SK-N-SH (cell line): Measurements from ENCODE around the gene EN2. TPM values are rescaled to one million over a fixed set of nuclear protein-coding genes. Genes with fewer than 3 reads are reported as not detected.

Experiments used
- CTCF ChIA-PET: fragments of 300-600, 350-600 bp; formaldehyde crosslinking; extraction: SDS; loops from one replicate; lab custom pipeline; 2021; lab: Yijun Ruan, JAX
- POLR2A ChIA-PET: fragments of 350-600 bp; sonication (Branson Sonifier 250); formaldehyde crosslinking; extraction: SDS; loops from one replicate; lab custom pipeline; 2020; ENCODE audit warnings: antibody characterized with exemption, inconsistent platforms; lab: Yijun Ruan, JAX
- DNase-seq: peaks from one replicate; pipeline ENCODE4 v3.0.0; 2012
- H2AFZ ChIP-seq: fragments of 200-600 bp; sonication (generic); 2 replicates; pipeline ENCODE4 v1.8.1; 2016; ENCODE audit warnings: antibody characterized with exemption, mild to moderate bottlenecking, low read depth
- H3F3A ChIP-seq: fragments of 200-600 bp; sonication (generic); replicated peaks from 2 replicates; pipeline ENCODE3; 2016; ENCODE audit warnings: antibody characterized with exemption, mild to moderate bottlenecking; ENCODE audit not compliant: insufficient read depth
- H3K27ac ChIP-seq, 2 experiments: fragments of 200-500 bp in 1 of 2; fragments of 200-600 bp in 1 of 2; sonication (Bioruptor generic) in 1 of 2; sonication (generic), shearing (Covaris generic) in 1 of 2; 2 replicates each; pipeline versions ENCODE4 v1.5.1 to v1.6.1; 2014 to 2016; ENCODE audit warnings: low read depth in 2 of 2, inconsistent platforms in 1 of 2, low read length in 1 of 2, mild to moderate bottlenecking in 1 of 2, mixed read lengths in 1 of 2
- H3K27me3 ChIP-seq: fragments of 200-600 bp; sonication (generic), shearing (Covaris generic); 2 replicates; pipeline ENCODE4 v1.6.1; 2016; ENCODE audit warnings: mixed run types; ENCODE audit not compliant: insufficient read depth
- H3K36me3 ChIP-seq, 2 experiments: fragments of 200-500 bp in 1 of 2; fragments of 200-600 bp in 1 of 2; sonication (Bioruptor generic) in 1 of 2; sonication (generic) in 1 of 2; replicated peaks in 1 of 2; 2 replicates each; pipeline versions ENCODE3 to v1.5.1; 2014 to 2016; ENCODE audit warnings: low read length in 1 of 2, mild to moderate bottlenecking in 1 of 2; ENCODE audit not compliant: insufficient read depth in 2 of 2, control insufficient read depth in 1 of 2
- H3K4me1 ChIP-seq, 2 experiments: fragments of 200-500 bp in 1 of 2; fragments of 200-600 bp in 1 of 2; sonication (Bioruptor generic) in 1 of 2; sonication (generic), shearing (Covaris generic) in 1 of 2; 2 replicates each; pipeline versions ENCODE4 v1.5.1 to v1.6.1; 2014 to 2016; ENCODE audit warnings: low read depth in 1 of 2, low read length in 1 of 2, mixed run types in 1 of 2; ENCODE audit not compliant: insufficient read depth in 2 of 2, control insufficient read depth in 1 of 2
- H3K4me2 ChIP-seq: fragments of 200-600 bp; sonication (generic), shearing (Covaris generic); 2 replicates; pipeline ENCODE4 v1.6.1; 2017; ENCODE audit warnings: mixed run types
- H3K4me3 ChIP-seq, 2 experiments: fragments of 200-500 bp in 1 of 2; fragments of 200-600 bp in 1 of 2; sonication (Bioruptor generic) in 1 of 2; sonication (generic), shearing (Covaris generic) in 1 of 2; 2 replicates each; pipeline versions ENCODE4 v1.5.1 to v1.8.1; 2014 to 2016; ENCODE audit warnings: low read depth in 2 of 2, inconsistent platforms in 1 of 2, low read length in 1 of 2, mild to moderate bottlenecking in 1 of 2, mixed read lengths in 1 of 2, moderate library complexity in 1 of 2
- H3K79me2 ChIP-seq: fragments of 200-600 bp; sonication (generic); 2 replicates; pipeline ENCODE4 v1.8.1; 2017; ENCODE audit warnings: mild to moderate bottlenecking; ENCODE audit not compliant: insufficient read depth
- H3K9ac ChIP-seq: fragments of 200-600 bp; sonication (generic); 2 replicates; pipeline ENCODE4 v1.6.1; 2017; ENCODE audit warnings: mixed run types
- H3K9me2 ChIP-seq: fragments of 200-600 bp; sonication (generic); 2 replicates; pipeline ENCODE4 v1.6.1; 2017; ENCODE audit warnings: mixed run types
- H3K9me3 ChIP-seq: fragments of 200-600 bp; sonication (generic); 2 replicates; pipeline ENCODE4 v1.6.1; 2017; ENCODE audit warnings: mixed run types, mild to moderate bottlenecking, moderate library complexity
- H4K20me1 ChIP-seq: fragments of 200-600 bp; sonication (generic); 2 replicates; pipeline ENCODE4 v1.6.1; 2017; ENCODE audit warnings: mild to moderate bottlenecking, mixed run types; ENCODE audit not compliant: insufficient read depth
- CHD2 ChIP-seq: fragments of 150-350 bp; IDR thresholded peaks from 2 replicates; pipeline ENCODE4 v1.6.1; 2018; ENCODE audit warnings: low read length; ENCODE audit not compliant: partially characterized antibody
- ELF1 ChIP-seq: IDR thresholded peaks from 2 replicates; pipeline ENCODE4 v1.4.0; 2012
- EP300 ChIP-seq, 2 experiments: IDR thresholded peaks; 2 replicates each; pipeline versions ENCODE4 v1.4.0 to v1.6.1; 2012; ENCODE audit warnings: borderline replicate concordance in 1 of 2, low read depth in 1 of 2, low read length in 1 of 2
- EZH2phosphoT487 ChIP-seq: fragments of 200-600 bp; sonication (generic); IDR thresholded peaks from 2 replicates; pipeline ENCODE4 v1.6.1; 2017; ENCODE audit warnings: low read depth, mixed run types, mild to moderate bottlenecking, antibody characterized with exemption, moderate library complexity, borderline replicate concordance
- FOXJ3 ChIP-seq: sonication (generic); formaldehyde crosslinking; IDR thresholded peaks from 2 replicates; pipeline ENCODE4 v1.5.1; 2020; ENCODE audit warnings: mild to moderate bottlenecking, missing genetic modification reagents
- FOXM1 ChIP-seq: IDR thresholded peaks from 2 replicates; pipeline ENCODE4 v1.4.0; 2012; ENCODE audit warnings: low read depth, mild to moderate bottlenecking
- MEF2A ChIP-seq: IDR thresholded peaks from 2 replicates; pipeline ENCODE4 v1.4.0; 2012; ENCODE audit warnings: low read depth, borderline replicate concordance
- NFIC ChIP-seq: IDR thresholded peaks from 2 replicates; pipeline ENCODE4 v1.4.0; 2012; ENCODE audit warnings: borderline replicate concordance
- POLR2AphosphoS5 ChIP-seq: IDR thresholded peaks from 2 replicates; pipeline ENCODE4 v1.6.1; 2012; ENCODE audit warnings: low read depth, low read length
- RXRA ChIP-seq: IDR thresholded peaks from 2 replicates; pipeline ENCODE4 v1.4.0; 2012; ENCODE audit warnings: low read depth, mild to moderate bottlenecking, borderline replicate concordance
- TAF1 ChIP-seq: IDR thresholded peaks from 2 replicates; pipeline ENCODE4 v1.6.1; 2012; ENCODE audit warnings: low read depth, mild to moderate bottlenecking, low read length, moderate library complexity, borderline replicate concordance
- TCF12 ChIP-seq: IDR thresholded peaks from 2 replicates; pipeline ENCODE4 v1.4.0; 2012
- TEAD4 ChIP-seq: IDR thresholded peaks from 2 replicates; pipeline ENCODE4 v1.4.0; 2012; ENCODE audit warnings: mild to moderate bottlenecking, borderline replicate concordance; ENCODE audit not compliant: insufficient read depth
- WGBS: methylation state at CpG from one replicate; pipeline ENCODE4 v1.1.6; 2017; ENCODE audit warnings: low lambda C conversion rate; 5-methylcytosine and 5-hydroxymethylcytosine counted together
- polyA plus RNA-seq, 3 experiments: library from polyadenylated mRNA; depleted of rRNA; stranded (reverse); fragments of >200 nt; gene quantifications; 2 replicates each; pipeline ENCODE4 v1.2.3, GENCODE V29; 2012
- TF ChIP-seq, protein P1 (sequence below): fragments of 200-600 bp; sonication (generic); IDR thresholded peaks from 2 replicates; pipeline ENCODE4 v1.6.1; 2017; ENCODE audit warnings: antibody characterized with exemption, mild to moderate bottlenecking, moderate library complexity
- TF ChIP-seq, protein P2 (sequence below): IDR thresholded peaks from 2 replicates; pipeline ENCODE4; 2012
- TF ChIP-seq, protein P3 (sequence below): fragments of 150-350 bp; IDR thresholded peaks from 2 replicates; pipeline ENCODE4 v1.6.1; 2016; ENCODE audit warnings: mild to moderate bottlenecking, low read depth, low read length
- TF ChIP-seq, protein P4 (sequence below): IDR thresholded peaks from 2 replicates; pipeline ENCODE4 v1.4.0; 2012; ENCODE audit warnings: low read depth
- TF ChIP-seq, protein P5 (sequence below): IDR thresholded peaks from 2 replicates; pipeline ENCODE4 v1.4.0; 2012; ENCODE audit warnings: low read depth, borderline replicate concordance
- TF ChIP-seq, protein P6 (sequence below): IDR thresholded peaks from 2 replicates; pipeline ENCODE4 v1.4.0; 2012; ENCODE audit warnings: low read depth, borderline replicate concordance

Gene EN2
- polyA plus RNA-seq, 1 of the 3 experiments (the other 2 are of a cell fraction) = 0.02 TPM

DNA sequence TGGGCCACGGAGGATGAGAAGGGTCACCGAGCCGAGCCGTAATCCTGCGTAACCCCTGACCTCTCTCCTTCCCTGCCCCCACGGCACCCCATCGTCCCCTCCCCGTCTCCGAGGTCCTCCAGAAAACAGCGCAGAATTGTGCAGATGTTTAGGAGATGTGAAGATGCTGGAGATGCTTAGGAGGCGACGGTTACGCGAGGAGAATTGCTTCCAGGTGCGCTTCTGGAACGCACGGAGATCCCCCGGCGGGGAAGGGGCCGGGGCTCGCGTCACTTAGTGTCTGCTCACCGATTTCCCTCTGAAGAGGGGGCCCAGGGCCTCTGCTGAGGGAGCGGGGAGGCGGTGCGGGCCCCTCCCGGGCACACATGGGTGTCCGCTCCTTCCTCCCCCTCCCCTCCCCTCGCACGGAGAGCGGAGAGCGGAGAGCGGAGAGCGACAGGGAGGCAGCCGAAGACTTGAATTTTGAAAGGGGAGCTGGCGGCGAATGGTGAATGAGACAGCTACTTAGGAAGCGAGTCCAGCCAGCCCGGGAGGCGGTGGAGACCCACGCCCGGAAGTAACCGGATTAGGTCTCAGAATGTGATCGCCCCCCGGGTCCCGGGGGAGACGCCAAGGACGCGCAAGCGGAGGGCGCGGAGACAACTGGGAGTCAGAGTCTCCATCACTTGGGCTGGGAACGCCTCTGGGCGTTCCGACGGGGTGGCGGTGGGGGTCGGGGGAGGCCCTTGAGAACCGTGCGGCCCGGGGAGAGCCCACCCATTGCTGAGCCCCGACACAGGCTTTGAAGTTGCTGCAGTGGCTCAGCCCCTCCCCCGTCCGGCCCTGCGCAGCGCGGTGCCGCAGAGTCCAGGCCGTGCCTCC lies 8.7 kb upstream of the EN2 start:
- no peak overlapping the region for H3K4me2 ChIP-seq
- ChIA-PET POLR2A (no interaction called here), CTCF (interaction anchor here (0.6 to 2.1 kb wide), 3 partner anchors 11 to 522 kb away, joined by 3 to 7 read pairs (median 4); no protein-coding TSS in a partner anchor)
- H3K27ac ChIP-seq = no peak overlapping the region
- no peaks in the 10 kb centered on the region for H3K9me3 ChIP-seq
- H2AFZ ChIP-seq = no peak overlapping the region
- H3K9me2 ChIP-seq = no peaks in the 10 kb centered on the region
- 3% methylated on average over 35 of the region's 69 CpGs for WGBS
- H3K4me3 ChIP-seq = no peak overlapping the region
- peaks cover 87% of the 10 kb centered on the region for H3K27me3 ChIP-seq
- H3K79me2 ChIP-seq = no peaks in the 10 kb centered on the region
- H3K4me1 ChIP-seq = no peaks in the 10 kb centered on the region
- H3K36me3 ChIP-seq = no peaks in the 10 kb centered on the region
- no peaks in the 10 kb centered on the region for H3F3A ChIP-seq
- no peak overlapping the region for H3K9ac ChIP-seq
- TF ChIP-seq MEF2A (no peak), RXRA (no peak), EP300 (IDR thresholded peaks at IDR 0.05; ENCODE audit: borderline replicate concordance in 1 of 2, low read depth in 1 of 2, low read length in 1 of 2) (no peak), NFIC (no peak), ELF1 (no peak), TCF12 (no peak), CHD2 (no peak), FOXM1 (no peak), POLR2AphosphoS5 (no peak), TEAD4 (no peak), FOXJ3 (CRISPR knock-in tag) (no peak), TAF1 (no peak), EZH2phosphoT487 (no peak)
- TF ChIP-seq, protein P1, sequence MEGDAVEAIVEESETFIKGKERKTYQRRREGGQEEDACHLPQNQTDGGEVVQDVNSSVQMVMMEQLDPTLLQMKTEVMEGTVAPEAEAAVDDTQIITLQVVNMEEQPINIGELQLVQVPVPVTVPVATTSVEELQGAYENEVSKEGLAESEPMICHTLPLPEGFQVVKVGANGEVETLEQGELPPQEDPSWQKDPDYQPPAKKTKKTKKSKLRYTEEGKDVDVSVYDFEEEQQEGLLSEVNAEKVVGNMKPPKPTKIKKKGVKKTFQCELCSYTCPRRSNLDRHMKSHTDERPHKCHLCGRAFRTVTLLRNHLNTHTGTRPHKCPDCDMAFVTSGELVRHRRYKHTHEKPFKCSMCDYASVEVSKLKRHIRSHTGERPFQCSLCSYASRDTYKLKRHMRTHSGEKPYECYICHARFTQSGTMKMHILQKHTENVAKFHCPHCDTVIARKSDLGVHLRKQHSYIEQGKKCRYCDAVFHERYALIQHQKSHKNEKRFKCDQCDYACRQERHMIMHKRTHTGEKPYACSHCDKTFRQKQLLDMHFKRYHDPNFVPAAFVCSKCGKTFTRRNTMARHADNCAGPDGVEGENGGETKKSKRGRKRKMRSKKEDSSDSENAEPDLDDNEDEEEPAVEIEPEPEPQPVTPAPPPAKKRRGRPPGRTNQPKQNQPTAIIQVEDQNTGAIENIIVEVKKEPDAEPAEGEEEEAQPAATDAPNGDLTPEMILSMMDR = no peak
- TF ChIP-seq, protein P2, sequence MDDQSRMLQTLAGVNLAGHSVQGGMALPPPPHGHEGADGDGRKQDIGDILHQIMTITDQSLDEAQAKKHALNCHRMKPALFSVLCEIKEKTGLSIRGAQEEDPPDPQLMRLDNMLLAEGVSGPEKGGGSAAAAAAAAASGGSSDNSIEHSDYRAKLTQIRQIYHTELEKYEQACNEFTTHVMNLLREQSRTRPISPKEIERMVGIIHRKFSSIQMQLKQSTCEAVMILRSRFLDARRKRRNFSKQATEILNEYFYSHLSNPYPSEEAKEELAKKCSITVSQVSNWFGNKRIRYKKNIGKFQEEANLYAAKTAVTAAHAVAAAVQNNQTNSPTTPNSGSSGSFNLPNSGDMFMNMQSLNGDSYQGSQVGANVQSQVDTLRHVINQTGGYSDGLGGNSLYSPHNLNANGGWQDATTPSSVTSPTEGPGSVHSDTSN = no peak
- TF ChIP-seq, protein P3, sequence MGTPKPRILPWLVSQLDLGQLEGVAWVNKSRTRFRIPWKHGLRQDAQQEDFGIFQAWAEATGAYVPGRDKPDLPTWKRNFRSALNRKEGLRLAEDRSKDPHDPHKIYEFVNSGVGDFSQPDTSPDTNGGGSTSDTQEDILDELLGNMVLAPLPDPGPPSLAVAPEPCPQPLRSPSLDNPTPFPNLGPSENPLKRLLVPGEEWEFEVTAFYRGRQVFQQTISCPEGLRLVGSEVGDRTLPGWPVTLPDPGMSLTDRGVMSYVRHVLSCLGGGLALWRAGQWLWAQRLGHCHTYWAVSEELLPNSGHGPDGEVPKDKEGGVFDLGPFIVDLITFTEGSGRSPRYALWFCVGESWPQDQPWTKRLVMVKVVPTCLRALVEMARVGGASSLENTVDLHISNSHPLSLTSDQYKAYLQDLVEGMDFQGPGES = no peak
- TF ChIP-seq, protein P4, sequence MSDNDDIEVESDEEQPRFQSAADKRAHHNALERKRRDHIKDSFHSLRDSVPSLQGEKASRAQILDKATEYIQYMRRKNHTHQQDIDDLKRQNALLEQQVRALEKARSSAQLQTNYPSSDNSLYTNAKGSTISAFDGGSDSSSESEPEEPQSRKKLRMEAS = no peak
- TF ChIP-seq, protein P5, sequence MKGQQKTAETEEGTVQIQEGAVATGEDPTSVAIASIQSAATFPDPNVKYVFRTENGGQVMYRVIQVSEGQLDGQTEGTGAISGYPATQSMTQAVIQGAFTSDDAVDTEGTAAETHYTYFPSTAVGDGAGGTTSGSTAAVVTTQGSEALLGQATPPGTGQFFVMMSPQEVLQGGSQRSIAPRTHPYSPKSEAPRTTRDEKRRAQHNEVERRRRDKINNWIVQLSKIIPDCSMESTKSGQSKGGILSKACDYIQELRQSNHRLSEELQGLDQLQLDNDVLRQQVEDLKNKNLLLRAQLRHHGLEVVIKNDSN = no peak
- TF ChIP-seq, protein P6, sequence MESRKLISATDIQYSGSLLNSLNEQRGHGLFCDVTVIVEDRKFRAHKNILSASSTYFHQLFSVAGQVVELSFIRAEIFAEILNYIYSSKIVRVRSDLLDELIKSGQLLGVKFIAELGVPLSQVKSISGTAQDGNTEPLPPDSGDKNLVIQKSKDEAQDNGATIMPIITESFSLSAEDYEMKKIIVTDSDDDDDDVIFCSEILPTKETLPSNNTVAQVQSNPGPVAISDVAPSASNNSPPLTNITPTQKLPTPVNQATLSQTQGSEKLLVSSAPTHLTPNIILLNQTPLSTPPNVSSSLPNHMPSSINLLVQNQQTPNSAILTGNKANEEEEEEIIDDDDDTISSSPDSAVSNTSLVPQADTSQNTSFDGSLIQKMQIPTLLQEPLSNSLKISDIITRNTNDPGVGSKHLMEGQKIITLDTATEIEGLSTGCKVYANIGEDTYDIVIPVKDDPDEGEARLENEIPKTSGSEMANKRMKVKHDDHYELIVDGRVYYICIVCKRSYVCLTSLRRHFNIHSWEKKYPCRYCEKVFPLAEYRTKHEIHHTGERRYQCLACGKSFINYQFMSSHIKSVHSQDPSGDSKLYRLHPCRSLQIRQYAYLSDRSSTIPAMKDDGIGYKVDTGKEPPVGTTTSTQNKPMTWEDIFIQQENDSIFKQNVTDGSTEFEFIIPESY = no peak
- peaks cover 12% of the 10 kb centered on the region; the same call in 1 of the 2 replicates for H4K20me1 ChIP-seq
- DNase-seq = peak; percentile 47
